Aortic smooth muscle cell (primary cell): Measurements from ENCODE around the gene C6. TPM values are rescaled to one million over a fixed set of nuclear protein-coding genes. Genes with fewer than 3 reads are reported as not detected.

Experiments used
- total RNA-seq: library from RNA; depleted of rRNA; stranded (reverse); fragments of >200 nt; gene quantifications from 2 replicates; pipeline ENCODE4 v1.2.3, GENCODE V29; 2014

Gene C6
- not detected in 2 replicates for total RNA-seq

GRCh38 chr5:41213340-41213739, at the start of gene C6:
C6 (minus strand) TSS chr5:41213532; CDS start chr5:41203230, 10,302 bp downstream.

Other genes starting within 250 kb of the C6 start
- gene MROH2B, start 142.2 kb downstream of the C6 start, total RNA-seq = not detected in 2 replicates